ENCODE measurements around the gene ANKS3. TPM values are rescaled to one million over a fixed set of nuclear protein-coding genes. Genes with fewer than 3 reads are reported as not detected.
A peak's percentile ranks its signal among the peaks of the same experiment; 100 is the strongest.

Gene ANKS3
- polyA plus RNA-seq, 1 of the 3 experiments (the other 2 are of a cell fraction), result 42.2 TPM

- H3F3A ChIP-seq (replicated peaks; ENCODE audit: insufficient read depth), result peaks cover 6% of the 10 kb centered on the region
- H4K20me1 ChIP-seq (ENCODE audit: insufficient read depth), result no peaks in the 10 kb centered on the region
- peaks cover 31% of the 10 kb centered on the region for H3K79me2 ChIP-seq (ENCODE audit: insufficient read depth)
- H3K4me2 ChIP-seq, result peak overlapping the region; percentile 78
- H3K4me1 ChIP-seq (ENCODE audit: control insufficient read depth in 1 of 2, insufficient read depth in 2 of 2, low read depth in 1 of 2, low read length in 1 of 2), result peaks cover 5 to 23% of the 10 kb centered on the region in 2 experiments; a peak in 2 of 4 replicates
- TF ChIP-seq FOSL2 (IDR thresholded peaks at IDR 0.05; ENCODE audit: borderline replicate concordance, low read depth) (no peak), REST (IDR thresholded peaks at IDR 0.05; ENCODE audit: low read depth, low read length) (no peak), MAX (IDR thresholded peaks at IDR 0.05; ENCODE audit: low read depth) (peak; percentile 34; the same call in 1 of the 2 replicates), FOXJ3 (CRISPR knock-in tag; IDR thresholded peaks at IDR 0.05) (no peak), FOXM1 (IDR thresholded peaks at IDR 0.05; ENCODE audit: low read depth) (no peak), RCOR1 (IDR thresholded peaks at IDR 0.05; ENCODE audit: low read length) (peak; percentile 14), JUND (IDR thresholded peaks at IDR 0.05) (no peak), MXI1 (IDR thresholded peaks at IDR 0.05; ENCODE audit: low read depth, low read length) (no peak), NRF1 (IDR thresholded peaks at IDR 0.05; ENCODE audit: low read depth, low read length) (peak; percentile 88), SIN3A (IDR thresholded peaks at IDR 0.05; ENCODE audit: borderline replicate concordance, low read depth, low read length) (peak; percentile 68; the same call in 1 of the 2 replicates), PBX3 (IDR thresholded peaks at IDR 0.05) (no peak), GABPA (IDR thresholded peaks at IDR 0.05; ENCODE audit: low read depth) (peak; percentile 85), TAF1 (IDR thresholded peaks at IDR 0.05; ENCODE audit: borderline replicate concordance, low read depth, low read length) (peak; percentile 53), POLR2AphosphoS5 (IDR thresholded peaks at IDR 0.05; ENCODE audit: low read depth, low read length) (peak; percentile 94), RAD21 (IDR thresholded peaks at IDR 0.05; ENCODE audit: low read length) (no peak), ELF1 (IDR thresholded peaks at IDR 0.05) (peak; percentile 94), CHD2 (IDR thresholded peaks at IDR 0.05; ENCODE audit: low read length, partially characterized antibody) (peak; percentile 99), EZH2phosphoT487 (IDR thresholded peaks at IDR 0.05; ENCODE audit: borderline replicate concordance, low read depth) (no peak), ZBTB33 (IDR thresholded peaks at IDR 0.05; ENCODE audit: borderline replicate concordance, low read depth) (peak; percentile 97), NFIC (IDR thresholded peaks at IDR 0.05; ENCODE audit: borderline replicate concordance) (no peak), USF2 (IDR thresholded peaks at IDR 0.05; ENCODE audit: borderline replicate concordance, low read depth, low read length) (no peak)
- H3K4me3 ChIP-seq (ENCODE audit: low read depth in 2 of 2, low read length in 1 of 2), result peak overlapping the region; percentile 52 to 65
- H3K27ac ChIP-seq (ENCODE audit: low read depth in 2 of 2, low read length in 1 of 2), result peak overlapping the region; percentile 79 to 82
- POLR2A ChIA-PET, result interaction anchor here (1.3 to 2.8 kb wide), 4 partner anchors 9 to 34 kb away, joined by 3 to 16 read pairs (median 6); partner anchors contain the start of genes ANKS3, DNAAF8 and ROGDI
- H3K27me3 ChIP-seq (ENCODE audit: insufficient read depth), result no peaks in the 10 kb centered on the region
- WGBS (ENCODE audit: low lambda C conversion rate), result 5% methylated on average over 31 of the region's 48 CpGs
- H3K36me3 ChIP-seq (replicated peaks in 1 of 2; ENCODE audit: control insufficient read depth in 1 of 2, insufficient read depth in 2 of 2, low read length in 1 of 2), result peaks cover 1 to 6% of the 10 kb centered on the region in 2 experiments
- no peaks in the 10 kb centered on the region for H3K9me2 ChIP-seq
- DNase-seq, result peak; percentile 95
- H2AFZ ChIP-seq (ENCODE audit: low read depth), result peak overlapping the region; percentile 88; the same call in 1 of the 2 replicates
- CTCF ChIA-PET, result no interaction called here
- peak overlapping the region; percentile 66 for H3K9ac ChIP-seq
- no peaks in the 10 kb centered on the region for H3K9me3 ChIP-seq
Observed at GRCh38 chr16:4768549-4769305, 34.7 kb upstream of the ANKS3 start.
